ENCODE results near the gene RPRD1B.
"Not testable (repeated sequence)": the region's sequence is repeated elsewhere in the genome, so short reads cannot be mapped to it uniquely, and the experiment has no call there.

The RPRD1B gene

DNA sequence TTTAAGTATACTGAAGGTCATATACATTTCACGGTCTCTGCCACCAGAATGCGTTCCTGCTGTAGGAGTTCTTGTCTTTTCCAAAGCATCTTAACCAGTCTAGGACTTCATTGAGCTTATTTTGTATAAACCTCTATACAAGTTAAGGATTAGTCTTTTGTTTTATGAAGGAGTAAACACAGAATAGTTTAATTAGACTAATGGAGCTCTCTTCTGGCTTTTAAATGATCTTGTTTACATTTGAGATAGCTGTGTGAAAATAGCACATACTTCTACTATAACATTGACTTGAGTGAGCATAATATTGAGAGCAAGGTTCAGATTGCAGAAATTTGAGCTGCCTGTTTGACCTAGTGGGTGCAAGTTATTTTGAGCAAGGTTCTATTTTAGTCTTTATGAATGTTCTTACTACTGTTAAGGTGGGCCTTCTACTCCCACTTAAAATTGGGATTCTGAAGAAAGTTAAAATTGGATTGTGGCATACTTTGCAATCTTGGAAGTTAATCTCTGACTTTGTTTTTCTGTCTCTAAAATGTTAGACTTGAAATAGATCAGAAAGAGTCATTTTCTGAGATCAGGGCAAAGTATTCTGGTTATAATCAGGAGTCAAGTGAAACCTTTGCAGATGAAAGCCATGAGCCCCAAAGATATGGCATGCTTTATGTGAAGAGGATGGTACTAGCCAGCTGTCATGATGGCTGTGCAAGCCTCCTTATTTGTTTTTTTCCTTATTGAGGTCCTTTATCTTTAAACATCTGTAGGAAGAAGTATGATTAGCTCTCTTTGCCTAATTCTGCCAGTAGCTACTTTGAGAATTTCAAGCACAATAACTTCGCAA lies 41.8 kb downstream of the RPRD1B start:
- DNase-seq = no peak

DNA sequence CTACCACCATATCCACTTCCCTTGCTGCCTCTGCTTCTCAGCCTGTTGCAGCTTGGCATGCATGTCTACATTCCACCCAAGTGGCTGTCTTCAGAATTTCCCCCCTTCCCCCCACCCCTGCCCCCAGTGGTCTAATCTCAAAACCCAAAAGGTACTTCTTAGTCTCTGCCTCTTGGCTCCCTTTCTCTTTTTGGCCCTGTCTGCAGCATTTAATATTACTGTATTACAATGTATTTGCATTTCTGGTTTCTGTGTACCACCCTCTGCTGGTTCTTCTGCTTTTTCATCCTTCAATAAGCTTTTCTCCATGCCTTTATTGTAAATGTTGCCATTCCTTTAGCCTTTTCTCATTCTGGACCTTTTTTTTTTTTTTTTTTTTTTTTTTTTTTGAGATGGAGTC lies 43.0 kb downstream of the RPRD1B start:
- no peak for DNase-seq

DNA sequence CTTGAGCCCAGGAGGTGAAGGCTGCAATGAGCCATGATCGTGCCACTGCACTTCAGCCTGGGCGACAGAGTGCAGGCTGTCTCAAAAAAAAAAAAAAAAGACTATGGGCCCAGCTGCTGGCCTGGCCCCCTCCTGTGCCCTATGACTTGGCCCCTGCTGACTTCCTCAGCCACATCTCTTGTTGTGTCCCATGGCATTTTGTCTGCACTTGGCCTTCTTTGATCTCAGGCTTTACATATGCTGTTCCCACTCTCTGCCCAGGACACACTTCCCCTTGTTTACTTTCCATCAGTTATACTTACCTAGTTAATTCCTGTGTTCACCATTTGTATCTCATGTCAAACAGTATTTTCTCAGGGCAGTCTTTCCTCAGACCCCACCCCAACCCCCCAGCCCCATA lies 44.5 kb downstream of the RPRD1B start:
- DNase-seq = no peak

DNA sequence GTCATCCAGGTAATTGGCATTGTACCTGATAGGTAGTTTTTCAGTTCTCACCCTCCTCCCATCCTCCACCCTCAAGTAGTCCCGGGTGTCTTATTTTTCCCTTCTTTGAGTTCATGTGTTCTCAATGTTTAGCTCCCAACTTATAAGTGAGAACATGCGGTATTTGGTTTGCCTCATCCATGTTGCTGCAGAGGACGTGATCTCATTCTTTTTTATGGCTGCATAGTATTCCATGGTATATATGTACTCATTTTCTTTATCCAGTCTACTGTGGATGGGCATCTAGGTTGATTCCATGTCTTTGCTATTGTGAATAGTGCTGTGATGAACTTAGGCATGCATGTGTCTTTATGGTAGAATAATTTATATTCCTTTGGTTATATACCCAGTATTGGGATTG lies 45.8 kb downstream of the RPRD1B start:
- no peak for DNase-seq

DNA sequence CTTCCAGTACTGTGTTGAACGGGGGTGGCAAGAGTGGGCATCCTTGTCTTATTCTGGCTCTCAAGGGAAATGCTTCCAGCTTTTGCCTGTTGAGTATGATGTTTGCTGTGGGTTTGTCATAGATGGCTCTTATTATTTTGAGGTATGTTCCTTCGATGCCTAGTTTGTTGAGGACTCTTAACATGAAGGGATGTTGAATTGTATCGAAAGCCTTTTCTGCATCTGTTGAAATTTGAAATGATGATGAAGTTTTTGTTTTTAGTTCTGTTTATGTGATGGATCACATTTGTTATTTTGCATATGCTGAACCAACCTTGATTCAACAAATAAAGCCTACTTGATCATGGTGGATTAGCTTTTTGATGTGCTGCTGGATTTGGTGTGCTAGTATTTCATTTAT lies 48.0 kb downstream of the RPRD1B start:
- DNase-seq = no peak

DNA sequence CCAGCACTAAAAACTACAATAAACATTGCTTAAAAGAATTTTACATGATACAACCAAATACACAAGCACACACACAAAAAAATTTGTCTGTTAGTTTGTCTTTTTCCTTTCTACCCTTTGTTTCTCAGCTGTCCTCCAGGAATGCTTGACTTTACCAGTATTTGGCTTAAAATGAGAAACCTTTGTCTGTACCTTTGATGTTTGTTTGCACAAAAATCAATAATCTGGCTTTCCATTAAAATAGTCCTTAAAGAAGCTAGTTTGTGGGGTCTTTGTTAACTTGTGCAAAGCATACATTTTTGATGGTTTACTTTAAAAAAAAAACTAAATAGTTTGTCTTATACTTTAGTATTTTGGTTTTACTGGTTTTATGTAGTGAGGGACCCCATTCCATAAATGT lies 49.3 kb downstream of the RPRD1B start:
- no peak for DNase-seq

DNA sequence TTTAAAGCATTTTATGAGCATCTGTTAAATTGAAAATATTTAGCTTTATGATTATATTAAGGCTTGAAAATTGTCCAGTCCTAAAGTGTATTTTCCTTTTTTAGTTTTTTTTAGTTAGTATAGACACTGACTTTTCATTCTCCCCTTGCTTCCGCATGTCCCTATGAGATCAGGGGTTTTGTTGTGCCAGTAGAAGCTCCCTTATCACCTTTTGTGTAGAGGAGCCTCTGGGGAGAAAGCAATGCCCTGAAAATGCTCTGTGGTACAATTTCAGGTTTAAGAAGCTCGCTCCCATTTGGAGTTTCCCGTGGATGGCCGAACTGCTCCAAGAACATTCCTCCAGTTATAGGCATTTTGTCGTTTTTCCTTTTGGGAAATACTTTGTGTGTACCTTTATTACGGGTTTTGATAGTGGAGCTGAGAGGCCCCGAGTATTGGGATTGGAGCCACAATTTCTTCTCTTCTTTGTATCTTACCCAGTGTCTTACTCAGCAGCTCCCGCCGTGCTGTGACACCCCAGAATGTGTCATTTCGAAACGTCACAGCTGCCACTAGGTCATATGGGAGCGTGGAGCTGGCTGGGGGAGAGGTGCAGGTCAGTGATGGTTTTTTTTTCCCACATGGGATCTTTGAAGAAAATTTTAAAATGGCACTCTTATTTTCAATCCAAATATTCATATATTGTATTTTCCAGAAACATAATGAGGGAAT lies 49.9 kb downstream of the RPRD1B start:
- DNase-seq = no peak

DNA sequence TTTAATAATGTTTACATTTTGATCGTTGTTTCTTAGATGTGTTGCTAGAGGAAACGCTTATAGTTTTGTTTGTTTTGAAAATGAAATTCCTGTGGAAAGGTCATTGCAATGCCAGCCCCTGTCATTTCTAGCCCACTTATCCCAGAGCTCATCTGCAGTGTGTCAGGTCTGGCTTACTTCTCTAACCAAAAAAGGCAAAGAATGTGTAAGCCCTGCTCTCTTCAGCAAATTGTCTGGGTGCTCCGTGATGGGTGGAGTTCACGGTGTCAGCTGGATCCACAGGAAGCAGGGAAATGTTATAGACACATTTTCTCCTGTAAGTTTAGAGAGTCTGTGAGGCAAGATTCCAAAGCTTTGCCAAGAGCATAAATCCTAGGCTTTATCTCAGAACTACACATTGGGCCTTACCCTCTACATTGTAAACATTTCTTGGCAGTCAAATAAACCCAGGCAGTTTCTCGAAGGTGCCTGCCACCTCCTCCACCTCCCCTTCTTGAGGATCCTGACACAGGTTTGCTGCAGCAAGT lies 50.9 kb downstream of the RPRD1B start:
- DNase-seq = no peak

DNA sequence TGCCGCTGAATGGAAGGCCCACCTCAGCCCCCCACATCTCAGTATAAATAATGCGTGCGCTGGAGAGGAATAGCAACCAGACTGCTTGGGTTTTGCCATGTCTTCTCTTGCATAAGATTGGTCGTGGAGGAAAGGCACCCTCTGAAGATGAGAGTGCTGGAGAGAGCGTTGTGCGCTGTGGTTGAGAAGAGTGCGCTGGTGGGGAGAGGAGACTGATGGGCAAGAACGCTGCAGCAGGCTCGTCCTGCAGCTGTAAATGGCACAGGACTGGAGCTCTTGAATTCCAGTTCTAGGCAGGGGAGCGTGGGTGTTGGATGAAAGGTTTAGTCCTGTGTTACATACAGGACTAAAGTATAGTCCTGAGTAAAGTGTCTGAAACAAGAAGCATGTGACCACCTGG lies 51.5 kb downstream of the RPRD1B start:
- DNase-seq = no peak

DNA sequence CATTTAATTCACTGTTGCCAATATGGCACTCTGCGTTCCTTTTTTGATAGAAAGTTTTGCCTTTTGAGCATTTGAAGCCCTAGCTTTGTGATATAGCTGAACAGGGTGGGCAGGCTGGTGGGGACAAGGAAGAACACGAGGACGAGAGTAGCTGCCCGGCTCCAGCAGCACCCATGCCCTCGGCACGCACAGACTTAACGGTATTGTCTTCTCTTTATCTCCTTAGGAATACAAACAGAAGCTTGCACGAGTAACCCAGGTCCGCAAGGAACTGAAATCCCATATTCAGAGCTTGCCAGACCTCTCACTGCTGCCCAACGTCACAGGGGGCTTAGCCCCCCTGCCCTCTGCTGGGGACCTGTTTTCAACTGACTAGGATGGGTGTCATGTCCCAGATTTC lies 56.0 kb downstream of the RPRD1B start:
- DNase-seq = no peak

DNA sequence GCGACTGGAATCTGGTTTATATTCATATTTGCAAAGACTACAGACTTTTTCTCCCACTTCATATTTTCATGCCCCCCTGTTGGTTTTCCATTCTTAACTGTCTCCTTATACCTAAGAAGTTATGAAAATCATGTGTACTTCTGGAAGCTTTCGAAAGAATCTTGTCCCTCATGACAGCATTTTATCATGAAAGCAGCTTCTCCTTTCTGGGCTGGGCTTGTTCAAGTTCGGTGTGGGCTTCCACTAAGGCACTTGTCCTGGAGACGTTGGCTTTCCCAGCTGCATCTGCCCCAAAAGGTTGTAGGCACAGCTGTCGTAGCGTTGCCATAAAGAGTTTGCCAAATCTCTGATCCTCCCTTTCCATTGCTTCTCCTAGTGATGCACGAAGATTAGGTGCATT lies 56.5 kb downstream of the RPRD1B start:
- no peak for DNase-seq

DNA sequence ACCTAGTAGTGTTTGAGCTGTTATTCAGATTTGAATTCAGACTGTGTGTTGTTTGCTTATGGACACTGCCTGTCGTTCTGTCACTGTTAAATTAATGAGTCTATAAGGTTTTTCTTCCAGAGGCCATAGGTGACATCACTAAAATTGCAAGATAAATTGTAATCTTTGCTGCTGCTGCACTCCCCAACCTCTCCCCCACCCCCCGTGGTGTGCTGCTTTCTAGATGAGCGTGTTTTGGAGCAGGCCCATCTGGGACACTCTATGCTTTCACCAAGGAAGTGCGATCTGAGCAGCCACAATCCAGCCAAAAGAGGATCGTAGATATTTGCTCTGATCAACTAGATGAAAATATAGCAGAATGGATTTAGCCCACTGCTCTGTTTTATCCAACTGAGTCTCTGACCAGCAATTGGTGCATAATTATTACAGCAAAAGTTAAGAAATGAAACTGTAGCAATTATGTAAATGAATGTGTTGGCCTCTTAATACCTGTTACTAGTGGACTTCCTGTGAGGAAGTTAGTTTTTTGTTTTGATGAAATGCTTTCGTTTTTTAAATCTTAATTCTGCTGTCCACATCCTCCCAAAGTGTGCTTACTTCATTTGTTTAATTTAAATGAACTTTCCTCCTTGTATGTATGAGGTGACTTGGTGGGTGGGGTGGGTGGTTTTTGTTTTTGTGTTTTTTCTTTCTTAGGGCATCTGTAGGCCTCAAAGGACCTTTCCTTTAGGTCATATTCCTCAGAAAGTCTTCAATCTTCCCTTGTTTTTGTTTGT lies 58.1 kb downstream of the RPRD1B start:
- peak; percentile 13 for DNase-seq

DNA sequence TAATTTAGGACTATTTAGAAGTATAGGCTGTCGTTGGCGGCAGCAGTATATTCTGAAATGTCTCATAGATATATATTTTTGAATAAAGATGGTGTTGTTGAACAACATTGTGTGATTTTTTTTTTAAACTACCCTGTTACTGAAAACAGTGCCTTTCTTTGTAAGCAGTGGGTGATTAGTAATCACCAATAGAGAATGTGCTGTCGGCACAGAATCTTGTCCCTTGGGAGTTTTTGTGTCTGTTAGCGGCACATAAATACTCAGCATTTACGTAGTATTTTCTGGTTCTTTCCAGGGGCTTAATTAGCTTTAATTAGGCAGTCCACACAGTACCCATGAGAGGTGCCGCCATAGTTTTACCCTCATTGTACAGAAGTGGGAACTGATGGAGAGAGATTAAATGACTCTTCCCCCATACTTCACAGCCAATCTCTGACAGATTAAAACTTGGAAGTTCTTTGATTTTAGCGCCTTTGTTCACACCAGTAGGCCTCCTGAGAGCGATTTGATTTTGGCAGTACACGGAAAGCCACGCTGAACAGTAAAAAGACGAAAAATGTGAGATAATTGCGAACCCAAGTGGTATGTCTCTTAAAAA lies 58.8 kb downstream of the RPRD1B start:
- DNase-seq = no peak

DNA sequence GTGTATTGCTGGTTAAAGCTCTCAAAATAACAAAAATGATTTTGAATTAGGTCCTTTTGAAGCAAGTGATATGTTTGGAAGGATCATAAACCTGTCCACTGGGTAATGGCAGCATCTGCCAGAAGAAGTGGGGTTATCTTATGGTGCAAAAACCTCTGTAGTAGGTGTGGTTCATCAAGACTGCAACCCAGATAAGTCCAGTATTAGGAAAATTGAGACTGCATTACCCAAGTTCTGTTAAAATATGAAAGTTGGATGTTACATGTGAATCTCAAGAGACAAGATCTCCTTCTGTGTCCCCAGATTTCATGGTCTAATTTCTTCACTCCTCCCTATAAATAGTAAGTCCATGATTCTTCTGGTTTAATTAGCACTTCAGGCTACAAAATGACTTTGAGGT lies 59.4 kb downstream of the RPRD1B start:
- DNase-seq = no peak

DNA sequence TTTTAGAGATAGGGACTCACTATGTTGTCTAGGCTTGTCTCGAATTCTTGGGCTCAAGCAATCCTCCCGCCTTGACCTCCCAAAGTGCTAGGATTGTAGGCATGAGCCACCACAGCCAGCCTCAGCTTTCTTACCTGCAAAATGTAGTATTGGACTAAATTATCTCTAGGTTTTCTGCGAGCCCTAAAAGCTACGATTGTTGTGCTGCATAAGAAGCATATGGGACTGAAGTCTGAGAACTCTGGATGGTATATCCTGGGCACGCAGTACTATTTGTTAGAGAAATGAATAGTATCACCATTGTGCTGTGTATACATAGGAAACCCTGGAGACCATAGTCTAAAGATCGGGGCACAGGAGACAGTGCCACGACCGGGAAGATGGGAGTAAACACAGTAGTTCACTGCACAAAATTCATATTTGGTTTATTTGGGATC lies 60.1 kb downstream of the RPRD1B start:
- DNase-seq = no peak

DNA sequence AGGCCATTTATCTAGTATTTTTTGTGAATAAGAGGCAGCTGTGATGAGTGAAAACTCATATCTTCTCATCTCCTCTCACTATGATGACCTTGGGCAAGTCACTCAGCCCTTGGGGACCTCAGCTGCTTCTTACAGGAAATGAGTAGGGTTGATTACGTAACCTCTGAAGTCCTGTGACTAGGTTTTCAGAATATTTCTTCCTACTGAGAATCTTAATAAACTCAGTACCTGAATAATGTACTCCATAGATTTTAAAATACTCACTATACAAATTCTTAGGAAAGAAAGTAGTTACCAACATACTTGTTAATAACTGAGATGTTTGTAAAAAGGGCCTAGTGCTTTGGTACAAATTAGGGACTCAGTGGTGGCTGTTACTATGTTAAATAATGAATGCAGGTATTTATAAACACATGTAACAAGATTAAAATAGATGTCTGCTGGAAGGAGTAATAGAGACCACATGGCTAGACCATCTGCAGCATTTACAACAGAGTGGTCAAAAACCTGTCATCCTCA lies 60.9 kb downstream of the RPRD1B start:
- peak; percentile 50 for DNase-seq

DNA sequence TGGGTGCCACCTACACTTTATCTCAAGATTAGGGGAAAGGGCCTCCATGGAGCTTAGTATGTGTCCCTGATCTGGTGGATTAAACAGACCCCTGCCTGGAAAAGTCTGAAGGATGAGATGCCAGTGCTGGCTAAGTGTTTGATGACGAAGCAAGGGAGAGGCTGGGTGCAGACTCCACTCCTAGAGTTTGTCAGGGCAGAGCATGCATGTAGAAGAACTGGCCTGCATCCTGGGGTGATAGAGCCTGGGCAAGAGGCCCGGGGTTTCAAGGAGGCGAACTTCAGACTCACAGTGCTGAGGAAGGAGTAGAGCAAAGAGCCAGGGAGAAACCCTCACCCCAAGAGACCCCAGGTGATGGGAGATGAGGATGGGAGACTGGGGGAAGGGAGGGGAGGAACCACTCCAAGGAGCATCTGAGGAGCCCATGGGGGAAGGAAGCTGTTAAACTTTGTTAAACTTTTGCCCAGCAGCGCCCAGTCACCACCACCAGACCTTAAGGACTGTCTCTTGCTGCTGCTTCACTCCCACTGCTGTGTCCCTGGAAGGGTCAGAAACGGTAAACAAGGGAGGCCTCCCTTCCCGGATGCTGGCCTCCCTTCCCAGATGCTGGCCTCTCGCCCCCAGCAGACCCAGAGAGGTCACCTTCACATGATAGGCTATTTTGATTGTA lies 61.6 kb downstream of the RPRD1B start:
- DNase-seq = no peak

DNA sequence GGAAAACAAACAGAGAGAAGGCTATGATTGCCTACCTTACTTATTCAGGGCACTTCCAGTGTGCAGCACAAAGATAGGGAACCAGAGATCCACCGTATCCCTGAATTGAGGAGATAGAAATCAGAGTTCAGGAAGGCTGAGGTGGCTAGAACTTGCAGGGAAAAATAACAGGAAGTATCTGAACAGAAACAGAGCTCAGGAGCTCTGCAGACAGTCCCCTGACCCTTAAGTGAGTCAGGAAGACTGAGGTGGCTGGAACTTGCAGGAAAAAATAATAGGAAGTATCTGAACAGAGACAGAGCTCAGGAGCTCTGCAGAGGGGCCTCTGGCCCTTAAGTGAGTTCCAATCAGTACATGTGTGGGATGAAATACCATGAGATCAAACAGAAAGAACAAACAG lies 65.4 kb downstream of the RPRD1B start:
- DNase-seq = no peak

DNA sequence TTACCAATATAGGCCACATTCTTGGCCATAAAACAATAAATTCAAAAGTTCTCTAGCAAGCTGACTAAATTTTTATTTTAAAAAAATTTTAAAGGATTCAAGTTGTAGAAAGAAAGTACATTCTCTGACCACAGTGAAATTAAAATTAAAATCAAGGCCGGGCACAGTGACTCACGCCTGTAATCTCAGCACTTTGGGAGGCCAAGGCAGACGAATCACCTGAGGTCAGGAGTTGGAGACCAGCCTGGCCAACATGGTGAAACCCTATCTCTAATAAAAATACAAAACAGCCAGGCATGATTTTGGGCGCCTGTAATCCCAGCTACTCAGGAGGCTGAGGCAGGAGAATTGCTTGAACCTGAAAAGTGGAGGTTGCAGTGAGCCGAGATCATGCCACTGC lies 68.7 kb downstream of the RPRD1B start:
- not testable (repeated sequence) for DNase-seq

DNA sequence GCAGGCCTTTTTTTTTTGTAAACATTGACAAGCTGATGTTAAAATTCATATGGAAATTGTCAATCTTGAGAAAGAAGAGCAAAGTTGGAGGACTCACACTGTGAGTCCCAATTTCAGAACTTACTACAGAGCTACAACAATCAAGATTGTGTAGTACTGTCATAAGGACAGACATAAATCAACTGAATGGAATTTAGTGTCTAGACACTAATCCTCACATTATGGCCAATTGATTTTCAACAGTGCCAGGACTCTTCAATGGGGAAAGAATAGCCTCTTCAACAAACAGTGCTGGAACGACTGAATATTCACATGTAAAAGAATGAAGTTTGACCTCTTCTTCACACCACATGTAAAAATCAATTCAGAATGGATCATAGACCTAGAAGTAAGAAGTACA lies 70.7 kb downstream of the RPRD1B start:
- no peak for DNase-seq

DNA sequence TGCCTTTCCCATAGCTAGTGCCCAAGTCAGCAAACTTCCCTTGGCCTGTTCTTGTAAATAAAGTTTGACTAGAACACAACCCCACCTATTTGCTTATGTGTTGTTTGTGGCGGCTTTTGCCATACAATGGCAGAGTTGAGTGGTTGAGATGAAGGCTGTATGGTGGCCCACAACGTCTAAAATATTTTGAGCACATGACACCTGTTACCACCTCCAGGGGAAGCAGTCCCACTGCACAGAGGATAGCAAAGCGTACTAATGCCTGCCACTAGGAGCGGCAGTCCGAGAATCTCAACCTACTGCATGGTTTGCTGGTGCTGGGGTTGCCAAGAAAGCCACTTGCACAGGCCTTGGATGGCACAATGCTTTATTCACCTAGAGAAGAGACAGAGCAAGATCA lies 72.9 kb downstream of the RPRD1B start:
- no peak for DNase-seq

DNA sequence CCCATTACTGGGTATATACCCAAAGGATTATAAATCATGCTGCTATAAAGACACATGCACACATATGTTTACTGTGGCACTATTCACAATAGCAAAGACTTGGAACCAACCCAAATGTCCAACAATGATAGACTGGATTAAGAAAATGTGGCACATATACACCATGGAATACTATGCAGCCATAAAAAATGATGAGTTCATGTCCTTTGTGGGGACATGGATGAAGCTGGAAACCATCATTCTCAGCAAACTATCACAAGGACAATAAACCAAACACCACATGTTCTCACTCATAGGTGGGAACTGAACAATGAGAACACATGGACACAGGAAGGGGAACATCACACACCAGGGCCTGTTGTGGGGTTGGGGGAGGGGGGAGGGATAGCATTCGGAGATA lies 73.8 kb downstream of the RPRD1B start:
- not testable (repeated sequence) for DNase-seq
